Fibroblast of lung (primary cell): ENCODE data around the gene KIAA2012. TPM values are rescaled to one million over a fixed set of nuclear protein-coding genes. Genes with fewer than 3 reads are reported as not detected.

ENCODE experiments used
- DNase-seq, 2 donors: peaks; one replicate each; pipeline versions ENCODE4 v3.0.0 to v3.0.0-alpha.2; 2010; ENCODE audit warnings: low read depth in 2 of 2
- H2AFZ ChIP-seq: 2 replicates; pipeline ENCODE4 v1.5.1; 2012; ENCODE audit warnings: low read length, control low read depth, inconsistent platforms
- H3K27ac ChIP-seq: 2 replicates; pipeline ENCODE4 v1.5.1; 2011; ENCODE audit warnings: low read length, control low read depth; ENCODE audit not compliant: insufficient read depth
- H3K27me3 ChIP-seq: 2 replicates; pipeline ENCODE4 v1.5.1; 2011; ENCODE audit warnings: mild to moderate bottlenecking, low read length; ENCODE audit not compliant: control insufficient read depth, insufficient read depth
- H3K36me3 ChIP-seq: 2 replicates; pipeline ENCODE4 v1.5.1; 2011; ENCODE audit warnings: low read length; ENCODE audit not compliant: control insufficient read depth, insufficient read depth
- H3K4me1 ChIP-seq: 2 replicates; pipeline ENCODE4 v1.5.1; 2011; ENCODE audit warnings: low read length; ENCODE audit not compliant: control insufficient read depth, insufficient read depth; ENCODE audit errors: extremely low read depth
- H3K4me2 ChIP-seq: 2 replicates; pipeline ENCODE4 v1.5.1; 2011; ENCODE audit warnings: low read length, control low read depth; ENCODE audit not compliant: insufficient read depth; ENCODE audit errors: extremely low read depth
- H3K4me3 ChIP-seq, 4 experiments: fragments of 200-600 bp in 1 of 4; sonication (generic) in 1 of 4; replicated peaks in 1 of 4; 2 replicates each; pipeline ENCODE4 v1.5.1; 2011 to 2016; ENCODE audit warnings: low read length in 4 of 4, low read depth in 3 of 4, mild to moderate bottlenecking in 3 of 4, control low read depth in 2 of 4, inconsistent platforms in 1 of 4, mixed read lengths in 1 of 4; ENCODE audit not compliant: insufficient read depth in 1 of 4; ENCODE audit errors: control extremely low read depth in 1 of 4
- H3K79me2 ChIP-seq: 2 replicates; pipeline ENCODE4 v1.5.1; 2012; ENCODE audit warnings: mild to moderate bottlenecking, low read length, inconsistent platforms; ENCODE audit not compliant: control insufficient read depth, insufficient read depth
- H3K9ac ChIP-seq: 2 replicates; pipeline ENCODE4 v1.5.1; 2011; ENCODE audit warnings: mild to moderate bottlenecking, low read length, control low read depth; ENCODE audit not compliant: insufficient read depth
- H3K9me3 ChIP-seq: 2 replicates; pipeline ENCODE4 v1.5.1; 2012; ENCODE audit warnings: low read depth, low read length; ENCODE audit not compliant: control insufficient read depth, insufficient read depth
- H4K20me1 ChIP-seq: 2 replicates; pipeline ENCODE4 v1.5.1; 2011; ENCODE audit warnings: low read length; ENCODE audit not compliant: control insufficient read depth, insufficient read depth; ENCODE audit errors: extremely low read depth
- EZH2 ChIP-seq: IDR thresholded peaks from 2 replicates; pipeline ENCODE4 v1.5.1; 2012; ENCODE audit warnings: low read length, control low read depth, mild to moderate bottlenecking; ENCODE audit errors: missing control alignments
- polyA plus RNA-seq, 2 donors: library from polyadenylated mRNA; depleted of rRNA in 1 of 2; stranded (reverse) in 1 of 2; unstranded in 1 of 2; fragments of >200 nt; gene quantifications; 2 replicates each; pipeline ENCODE4 v1.2.1, GENCODE V29; 2011 to 2012; ENCODE audit warnings: missing spikeins in 1 of 2
- total RNA-seq: library from RNA; depleted of rRNA; stranded (reverse); fragments of >200 nt; gene quantifications from 2 replicates; pipeline ENCODE4 v1.2.1, GENCODE V29; 2014
- TF ChIP-seq, protein P1 (sequence below), 2 donors: IDR thresholded peaks in 1 of 2; conservative IDR thresholded peaks in 1 of 2; 1 replicate in 1 of 2; 2 replicates in 1 of 2; pipeline ENCODE4 v1.5.1; 2011 to 2012; ENCODE audit warnings: low read length in 2 of 2, control low read depth in 1 of 2, inconsistent platforms in 1 of 2, low read depth in 1 of 2, mild to moderate bottlenecking in 1 of 2

KIAA2012 gene
- total and polyA plus RNA-seq, 2 donors (not counting 1 experiment from before 2014, with no cell fraction given): 0.09 TPM; not detected in 1

GRCh38 chr2:202031246-202031951 is 41.7 kb upstream of the KIAA2012 start:
- peak in 1 of 2 donors; percentile 37 for DNase-seq
- peaks cover 21% of the 10 kb centered on the region for H3K79me2 ChIP-seq
- H3K4me1 ChIP-seq: peaks cover 3% of the 10 kb centered on the region
- H3K36me3 ChIP-seq: peaks cover 7% of the 10 kb centered on the region
- no peak for TF ChIP-seq EZH2
- TF ChIP-seq, protein P1, sequence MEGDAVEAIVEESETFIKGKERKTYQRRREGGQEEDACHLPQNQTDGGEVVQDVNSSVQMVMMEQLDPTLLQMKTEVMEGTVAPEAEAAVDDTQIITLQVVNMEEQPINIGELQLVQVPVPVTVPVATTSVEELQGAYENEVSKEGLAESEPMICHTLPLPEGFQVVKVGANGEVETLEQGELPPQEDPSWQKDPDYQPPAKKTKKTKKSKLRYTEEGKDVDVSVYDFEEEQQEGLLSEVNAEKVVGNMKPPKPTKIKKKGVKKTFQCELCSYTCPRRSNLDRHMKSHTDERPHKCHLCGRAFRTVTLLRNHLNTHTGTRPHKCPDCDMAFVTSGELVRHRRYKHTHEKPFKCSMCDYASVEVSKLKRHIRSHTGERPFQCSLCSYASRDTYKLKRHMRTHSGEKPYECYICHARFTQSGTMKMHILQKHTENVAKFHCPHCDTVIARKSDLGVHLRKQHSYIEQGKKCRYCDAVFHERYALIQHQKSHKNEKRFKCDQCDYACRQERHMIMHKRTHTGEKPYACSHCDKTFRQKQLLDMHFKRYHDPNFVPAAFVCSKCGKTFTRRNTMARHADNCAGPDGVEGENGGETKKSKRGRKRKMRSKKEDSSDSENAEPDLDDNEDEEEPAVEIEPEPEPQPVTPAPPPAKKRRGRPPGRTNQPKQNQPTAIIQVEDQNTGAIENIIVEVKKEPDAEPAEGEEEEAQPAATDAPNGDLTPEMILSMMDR (conservative IDR thresholded peaks at IDR 0.05 in 1 of 2, IDR thresholded peaks at IDR 0.05 in 1 of 2; ENCODE audit: low read depth in 1 of 2, low read length in 2 of 2): no peak
- no peak overlapping the region for H3K9ac ChIP-seq
- H3K27me3 ChIP-seq: no peaks in the 10 kb centered on the region
- no peaks in the 10 kb centered on the region for H3K9me3 ChIP-seq
- H2AFZ ChIP-seq: no peak overlapping the region
- no peaks in the 10 kb centered on the region for H4K20me1 ChIP-seq
- H3K4me3 ChIP-seq: peak overlapping the region in 2 of 4 experiments; percentile 35 to 69
- peak overlapping the region; percentile 88 for H3K4me2 ChIP-seq
- H3K27ac ChIP-seq: no peak overlapping the region

GRCh38 chr2:202032846-202033316 is 40.2 kb upstream of the KIAA2012 start:
- Histone ChIP-seq H3K27ac (peak overlapping the region; percentile 88), H3K36me3 (peaks cover 8% of the 10 kb centered on the region), H3K4me2 (peak overlapping the region; percentile 88), H3K9me3 (no peaks in the 10 kb centered on the region), H3K79me2 (peaks cover 36% of the 10 kb centered on the region), H3K4me3 (peak overlapping the region; percentile 69 to 85 (median 76)), H3K9ac (peak overlapping the region; percentile 74), H2AFZ (peak overlapping the region; percentile 65), H4K20me1 (no peaks in the 10 kb centered on the region), H3K4me1 (peaks cover 3% of the 10 kb centered on the region), H3K27me3 (no peaks in the 10 kb centered on the region)
- TF ChIP-seq EZH2: no peak
- TF ChIP-seq, protein P1 (conservative IDR thresholded peaks at IDR 0.05 in 1 of 2, IDR thresholded peaks at IDR 0.05 in 1 of 2; ENCODE audit: low read depth in 1 of 2, low read length in 2 of 2): no peak
- peak; percentile 60 to 62 for DNase-seq

- Histone ChIP-seq H2AFZ (peak within 1 kb of the TSS; percentile 65), H3K79me2 (peaks cover 41% of the 10 kb centered on the region), H4K20me1 (no peaks in the 10 kb centered on the region), H3K36me3 (peaks cover 8% of the 10 kb centered on the region), H3K4me1 (peaks cover 3% of the 10 kb centered on the region), H3K27ac (peak within 1 kb of the TSS; percentile 88), H3K4me3 (peak within 1 kb of the TSS; percentile 70 to 85 (median 82)), H3K9ac (peak within 1 kb of the TSS; percentile 78), H3K27me3 (no peaks in the 10 kb centered on the region), H3K9me3 (no peaks in the 10 kb centered on the region), H3K4me2 (peak within 1 kb of the TSS; percentile 95)
- TF ChIP-seq, protein P1 (conservative IDR thresholded peaks at IDR 0.05 in 1 of 2, IDR thresholded peaks at IDR 0.05 in 1 of 2; ENCODE audit: low read depth in 1 of 2, low read length in 2 of 2): peak; percentile 4 to 24
- no peak for TF ChIP-seq EZH2
- DNase-seq: peak; percentile 93 to 95
Measured at GRCh38 chr2:202033317-202034248, 39.5 kb upstream of the KIAA2012 start, which contains the start of gene FZD7. Gene FZD7, plus strand, starts transcription at chr2:202033855. Its CDS starts 793 bp downstream, at chr2:202034648.
